Stomach (tissue), 19 donors: ENCODE results near the gene CFI. TPM values are rescaled to one million over a fixed set of nuclear protein-coding genes. Genes with fewer than 3 reads are reported as not detected.

Experiments
- DNase-seq, 2 donors: peaks; one replicate each; pipeline versions ENCODE4 v3.0.0 to v3.0.0-alpha.2; 2013 to 2019
- H3K27ac ChIP-seq, 5 donors: fragments of 200-600 bp in 4 of 5; sonication (generic) in 4 of 5; one replicate each; pipeline ENCODE4 v1.5.1; 2013 to 2019; ENCODE audit warnings: mild to moderate bottlenecking in 1 of 5, moderate library complexity in 1 of 5
- H3K27me3 ChIP-seq, 3 donors: fragments of 200-600 bp; sonication (generic); one replicate each; pipeline ENCODE4 v1.5.1; 2017 to 2019; ENCODE audit warnings: mixed run types in 1 of 3
- H3K36me3 ChIP-seq, 4 donors: fragments of 200-600 bp; sonication (generic); 1 replicate in 3 of 4; 2 replicates in 1 of 4; pipeline ENCODE4 v1.5.1; 2016 to 2019
- H3K4me1 ChIP-seq, 4 donors: fragments of 200-600 bp; sonication (generic); one replicate each; pipeline ENCODE4 v1.5.1; 2016 to 2019
- H3K4me3 ChIP-seq, 4 donors: fragments of 200-600 bp; sonication (generic) in 3 of 4; one replicate each; pipeline ENCODE4 v1.5.1; 2016 to 2019; ENCODE audit warnings: mild to moderate bottlenecking in 1 of 4
- H3K9me3 ChIP-seq, 4 donors: fragments of 200-600 bp; sonication (generic); one replicate each; pipeline ENCODE4 v1.5.1; 2016 to 2019
- EP300 ChIP-seq: sonication (generic); formaldehyde crosslinking; IDR thresholded peaks from one replicate; pipeline ENCODE4 v1.6.1; 2017; ENCODE audit warnings: antibody characterized with exemption
- POLR2A ChIP-seq, 4 donors: fragments of 450-650 bp; IDR thresholded peaks; one replicate each; pipeline ENCODE4 v1.6.1; 2016; ENCODE audit warnings: antibody characterized with exemption in 4 of 4, control low read depth in 2 of 4, mild to moderate bottlenecking in 1 of 4, moderate library complexity in 1 of 4
- POLR2AphosphoS5 ChIP-seq, 3 donors: sonication (generic); formaldehyde crosslinking; IDR thresholded peaks; one replicate each; pipeline ENCODE4 v1.6.1; 2016; ENCODE audit warnings: antibody characterized with exemption in 3 of 3
- WGBS, 5 donors: extraction: QIAGEN DNeasy Blood & Tissue Kit in 3 of 5; methylation state at CpG; one replicate each; pipeline versions ENCODE4 v1.1.5 to v1.1.7; 2013 to 2018; 5-methylcytosine and 5-hydroxymethylcytosine counted together
- intact Hi-C: fragments of 100-400 bp; cut with DNase I; formaldehyde crosslinking; loops from one replicate; pipeline ENCODE4 v1.15.1; 2023; ENCODE audit warnings: low total_unique reads
- long read RNA-seq, 10 donors: transcript quantifications; one replicate each; lab custom pipeline, GENCODE V29; 2026
- polyA plus RNA-seq, 3 donors: library from polyadenylated mRNA; stranded (reverse); fragments of 200-250 nt; gene quantifications; one replicate each; pipeline ENCODE4 v1.2.3, GENCODE V29; 2013
- total RNA-seq, 5 donors: library from RNA; depleted of rRNA; stranded (reverse); fragments of >200 nt; gene quantifications; one replicate each; pipeline versions ENCODE4 v1.1.0 to v1.2.3, GENCODE V29; 2014 to 2016
- TF ChIP-seq, protein P1 (sequence below), 7 experiments: fragments of 450-650 bp in 4 of 7; fragments of 200-600 bp in 3 of 7; sonication (generic) in 3 of 7; IDR thresholded peaks; one replicate each; pipeline ENCODE4 v1.5.1; 2016 to 2019; ENCODE audit warnings: antibody characterized with exemption in 7 of 7, control low read depth in 2 of 7, mild to moderate bottlenecking in 1 of 7
- donor health status: healthy with polysubstance abuse.
- donor health status: Bipolar disorder and iron deficiency.
- donor health status: healthy.

CFI gene
- total RNA-seq (10 to 100 TPM in 3 of 5 donors, 1 to 10 TPM in 1, under 1 TPM in 1; 0.45 to 20.4 (median 12.8) TPM), polyA plus RNA-seq (10 to 100 TPM in 1 of 3 donors, 1 to 10 TPM in 2; 2.0 to 14.0 (median 2.5) TPM)
- long read RNA-seq, donor 1, partial matches to known transcripts = 5 of 6 reads
- long read RNA-seq, donor 1, other reads (novel, unspliced or antisense) = 0 of 6 reads
- long read RNA-seq, donor 2, partial matches to known transcripts = 0 of 4 reads
- long read RNA-seq, donor 2, other reads (novel, unspliced or antisense) = 0 of 4 reads
- long read RNA-seq, donor 3 = 0 reads
- long read RNA-seq, donor 4 = 0 reads
- long read RNA-seq, donor 5 = 0 reads
- long read RNA-seq, donor 6, partial matches to known transcripts = 5 of 7 reads
- long read RNA-seq, donor 6, other reads (novel, unspliced or antisense) = 0 of 7 reads
- long read RNA-seq, donor 7 = 0 reads
- long read RNA-seq, donor 8, partial matches to known transcripts = 0 of 1 reads
- long read RNA-seq, donor 8, other reads (novel, unspliced or antisense) = 0 of 1 reads
- long read RNA-seq, donor 9, partial matches to known transcripts = 0 of 3 reads
- long read RNA-seq, donor 9, other reads (novel, unspliced or antisense) = 0 of 3 reads
- long read RNA-seq, donor 10, transcript CFI-204 (3 exons, 667 nt) = major isoform, 6 of 36 reads
- long read RNA-seq, donor 10, partial matches to known transcripts = 25 of 36 reads
- long read RNA-seq, donor 10, other reads (novel, unspliced or antisense) = 5 of 36 reads

DNA sequence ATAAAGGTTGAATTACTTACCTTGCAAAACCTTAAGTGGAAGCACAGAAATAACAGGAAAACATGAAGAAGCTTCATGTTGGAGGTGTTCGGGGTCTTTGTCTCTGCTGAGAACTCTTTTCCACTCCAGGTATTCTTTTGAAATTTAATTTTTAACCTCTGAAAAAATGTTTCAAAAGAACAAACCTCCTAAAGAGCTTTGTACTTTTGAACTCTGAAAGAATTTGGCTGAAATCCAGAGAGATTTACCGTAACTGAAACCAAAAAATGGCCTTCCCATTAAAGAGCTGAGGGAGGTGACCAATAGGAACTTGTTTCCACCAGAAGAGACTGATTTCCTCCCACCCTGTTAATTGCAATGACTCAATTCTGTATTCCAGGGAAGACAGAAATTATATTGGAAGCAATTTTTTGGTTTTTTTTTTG lies at the start of gene CFI:
CFI (minus strand) TSS at position 105 of the 425 bp plus-strand sequence; CDS start at position 77, 28 bp downstream.
- H3K27ac ChIP-seq = no peak within 1 kb of the TSS
- intact Hi-C loops = no loop called here
- 25 to 45% (median 27%) methylated on average over 2 of the region's 2 CpGs for WGBS, 5 donors

GRCh38 chr4:109850601-109851000 lies 48.8 kb upstream of the CFI start:
- TF ChIP-seq, protein P1, sequence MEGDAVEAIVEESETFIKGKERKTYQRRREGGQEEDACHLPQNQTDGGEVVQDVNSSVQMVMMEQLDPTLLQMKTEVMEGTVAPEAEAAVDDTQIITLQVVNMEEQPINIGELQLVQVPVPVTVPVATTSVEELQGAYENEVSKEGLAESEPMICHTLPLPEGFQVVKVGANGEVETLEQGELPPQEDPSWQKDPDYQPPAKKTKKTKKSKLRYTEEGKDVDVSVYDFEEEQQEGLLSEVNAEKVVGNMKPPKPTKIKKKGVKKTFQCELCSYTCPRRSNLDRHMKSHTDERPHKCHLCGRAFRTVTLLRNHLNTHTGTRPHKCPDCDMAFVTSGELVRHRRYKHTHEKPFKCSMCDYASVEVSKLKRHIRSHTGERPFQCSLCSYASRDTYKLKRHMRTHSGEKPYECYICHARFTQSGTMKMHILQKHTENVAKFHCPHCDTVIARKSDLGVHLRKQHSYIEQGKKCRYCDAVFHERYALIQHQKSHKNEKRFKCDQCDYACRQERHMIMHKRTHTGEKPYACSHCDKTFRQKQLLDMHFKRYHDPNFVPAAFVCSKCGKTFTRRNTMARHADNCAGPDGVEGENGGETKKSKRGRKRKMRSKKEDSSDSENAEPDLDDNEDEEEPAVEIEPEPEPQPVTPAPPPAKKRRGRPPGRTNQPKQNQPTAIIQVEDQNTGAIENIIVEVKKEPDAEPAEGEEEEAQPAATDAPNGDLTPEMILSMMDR (IDR thresholded peaks at IDR 0.05) = no peak
- TF ChIP-seq EP300 (no peak), POLR2AphosphoS5 (IDR thresholded peaks at IDR 0.05) (no peak), POLR2A (IDR thresholded peaks at IDR 0.05) (no peak)
- intact Hi-C loops = no loop called here

More for the DNA sequence above, at the start of gene CFI:
- TF ChIP-seq POLR2AphosphoS5 (IDR thresholded peaks at IDR 0.05) (no peak), POLR2A (IDR thresholded peaks at IDR 0.05) (no peak), EP300 (no peak)
- TF ChIP-seq, protein P1 (IDR thresholded peaks at IDR 0.05) = no peak
- H3K27me3 ChIP-seq = no peaks in the 10 kb centered on the region
- H3K4me1 ChIP-seq = peaks cover 0 to 16% (median 0%) of the 10 kb centered on the region in 4 donors
- H3K36me3 ChIP-seq = no peaks in the 10 kb centered on the region
- peak in 1 of 2 donors; percentile 79 for DNase-seq
- peaks cover 0 to 3% (median 0%) of the 10 kb centered on the region in 4 donors for H3K9me3 ChIP-seq
- peak within 1 kb of the TSS in 1 of 4 donors; percentile 12 for H3K4me3 ChIP-seq

DNA sequence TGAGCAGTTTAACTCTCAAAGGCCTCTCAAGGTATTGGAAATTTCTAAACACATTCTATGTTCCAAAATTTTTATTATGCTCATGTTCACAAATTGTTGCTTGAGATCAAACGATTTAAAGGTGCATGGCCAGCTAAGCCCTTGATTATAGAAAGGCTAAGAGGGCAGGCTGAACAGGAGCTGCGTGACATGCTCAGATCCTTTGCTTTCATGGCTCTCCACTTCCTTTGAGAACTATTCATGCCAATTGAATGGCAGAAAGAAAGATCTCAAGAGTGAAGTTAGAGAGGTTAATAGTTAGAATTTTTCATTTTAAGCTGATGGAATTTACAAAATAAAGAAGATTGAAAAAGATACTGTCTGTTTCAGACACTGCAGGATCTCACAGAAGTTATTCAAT lies 46.7 kb upstream of the CFI start:
- intact Hi-C loops = no loop called here
- WGBS, 5 donors = 69 to 84% (median 77%) methylated on average over 2 of the region's 2 CpGs

More at GRCh38 chr4:109850601-109851000, 48.8 kb upstream of the CFI start:
- Histone ChIP-seq H3K27me3 (no peaks in the 10 kb centered on the region), H3K9me3 (no peaks in the 10 kb centered on the region), H3K4me3 (no peak overlapping the region), H3K4me1 (no peaks in the 10 kb centered on the region), H3K27ac (no peak overlapping the region), H3K36me3 (no peaks in the 10 kb centered on the region)
- no peak for DNase-seq
- WGBS, 5 donors = 73 to 84% (median 74%) methylated on average over 5 of the region's 5 CpGs

More for the DNA sequence above, 46.7 kb upstream of the CFI start:
- Histone ChIP-seq H3K4me3 (no peak overlapping the region), H3K27ac (no peak overlapping the region), H3K36me3 (no peaks in the 10 kb centered on the region), H3K27me3 (no peaks in the 10 kb centered on the region), H3K4me1 (no peaks in the 10 kb centered on the region), H3K9me3 (no peaks in the 10 kb centered on the region)
- no peak for DNase-seq
- TF ChIP-seq, protein P1 (IDR thresholded peaks at IDR 0.05) = no peak
- TF ChIP-seq POLR2AphosphoS5 (IDR thresholded peaks at IDR 0.05) (no peak), POLR2A (IDR thresholded peaks at IDR 0.05) (no peak), EP300 (no peak)
